ENCODE data around the gene ZDHHC18. TPM values are rescaled to one million over a fixed set of nuclear protein-coding genes. Genes with fewer than 3 reads are reported as not detected.
A peak's percentile ranks its signal among the peaks of the same experiment; 100 is the strongest.
"Not testable (repeated sequence)": the region's sequence is repeated elsewhere in the genome, so short reads cannot be mapped to it uniquely, and the experiment has no call there.

The ZDHHC18 gene
- total RNA-seq, 4 donors from 2014 or later, result 10.5 to 36.9 (median 17.1) TPM

DNA sequence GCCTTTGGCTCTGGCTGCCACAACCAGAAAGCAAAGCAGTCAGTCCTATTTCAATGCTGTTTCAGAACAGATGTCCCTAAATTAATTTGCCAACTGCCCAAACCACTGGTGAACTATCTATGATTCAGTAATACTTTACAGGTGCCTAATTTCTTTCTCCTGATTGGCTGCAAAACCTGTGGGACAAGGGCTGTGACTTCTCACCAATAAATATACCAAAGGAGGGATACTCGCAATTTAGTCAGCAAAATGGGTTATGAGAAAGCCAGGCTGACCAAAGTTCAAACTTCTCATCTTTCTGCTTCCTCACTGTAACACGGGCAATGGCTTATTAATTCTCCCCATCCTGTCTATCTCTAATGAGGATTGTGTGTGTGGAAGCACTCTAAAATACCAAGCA, 50.8 kb downstream of the ZDHHC18 start:
- Histone ChIP-seq H3K9me3 (no peaks in the 10 kb centered on the region), H3K36me3 (peaks cover 0 to 82% of the 10 kb centered on the region in 2 donors), H3K4me1 (peaks cover 0 to 7% (median 0%) of the 10 kb centered on the region in 3 donors), H3K27me3 (no peaks in the 10 kb centered on the region), H3K27ac (no peak overlapping the region), H3K4me3 (no peak overlapping the region)
- no peak for ATAC-seq
- no peak for TF ChIP-seq POLR2A (IDR thresholded peaks at IDR 0.05)
- no peak for TF ChIP-seq POLR2AphosphoS5 (IDR thresholded peaks at IDR 0.05)
- TF ChIP-seq, protein P1, sequence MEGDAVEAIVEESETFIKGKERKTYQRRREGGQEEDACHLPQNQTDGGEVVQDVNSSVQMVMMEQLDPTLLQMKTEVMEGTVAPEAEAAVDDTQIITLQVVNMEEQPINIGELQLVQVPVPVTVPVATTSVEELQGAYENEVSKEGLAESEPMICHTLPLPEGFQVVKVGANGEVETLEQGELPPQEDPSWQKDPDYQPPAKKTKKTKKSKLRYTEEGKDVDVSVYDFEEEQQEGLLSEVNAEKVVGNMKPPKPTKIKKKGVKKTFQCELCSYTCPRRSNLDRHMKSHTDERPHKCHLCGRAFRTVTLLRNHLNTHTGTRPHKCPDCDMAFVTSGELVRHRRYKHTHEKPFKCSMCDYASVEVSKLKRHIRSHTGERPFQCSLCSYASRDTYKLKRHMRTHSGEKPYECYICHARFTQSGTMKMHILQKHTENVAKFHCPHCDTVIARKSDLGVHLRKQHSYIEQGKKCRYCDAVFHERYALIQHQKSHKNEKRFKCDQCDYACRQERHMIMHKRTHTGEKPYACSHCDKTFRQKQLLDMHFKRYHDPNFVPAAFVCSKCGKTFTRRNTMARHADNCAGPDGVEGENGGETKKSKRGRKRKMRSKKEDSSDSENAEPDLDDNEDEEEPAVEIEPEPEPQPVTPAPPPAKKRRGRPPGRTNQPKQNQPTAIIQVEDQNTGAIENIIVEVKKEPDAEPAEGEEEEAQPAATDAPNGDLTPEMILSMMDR (IDR thresholded peaks at IDR 0.05), result no peak
- no peak for TF ChIP-seq EP300 (IDR thresholded peaks at IDR 0.05)
- WGBS, 2 donors (ENCODE audit: low coverage in 1 of 2), result 51 to 71% methylated on average over 2 of the region's 2 CpGs

DNA sequence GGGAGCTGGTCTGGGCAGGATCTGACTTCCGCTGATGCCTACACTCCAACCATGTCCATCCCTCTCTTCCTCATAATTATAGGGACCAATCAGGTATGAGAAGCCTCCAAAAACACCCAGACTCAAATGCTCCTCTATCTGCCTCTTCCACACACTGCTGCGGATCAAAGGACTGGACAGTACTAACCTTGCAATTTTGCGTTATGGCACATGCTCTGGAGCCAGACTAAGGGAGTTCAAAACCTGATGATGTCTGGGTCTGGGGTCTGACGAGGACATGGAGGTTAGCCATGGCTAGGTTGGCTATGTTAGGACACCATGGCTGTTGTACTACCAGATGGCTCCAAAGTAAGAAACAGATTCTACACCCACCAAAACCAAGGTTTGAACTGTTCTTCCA, 53.3 kb downstream of the ZDHHC18 start:
- WGBS, 2 donors (ENCODE audit: low coverage in 1 of 2), result 89% methylated on average over 4 of the region's 4 CpGs; no CpG with 5 or more reads in 1 of the 2 donors
- no peak for ATAC-seq
- TF ChIP-seq POLR2AphosphoS5 (IDR thresholded peaks at IDR 0.05), result no peak
- TF ChIP-seq, protein P1 (IDR thresholded peaks at IDR 0.05), result no peak
- TF ChIP-seq POLR2A (IDR thresholded peaks at IDR 0.05), result no peak
- no peak for TF ChIP-seq EP300 (IDR thresholded peaks at IDR 0.05)
- Histone ChIP-seq H3K27me3 (no peaks in the 10 kb centered on the region), H3K27ac (no peak overlapping the region), H3K9me3 (no peaks in the 10 kb centered on the region), H3K4me3 (no peak overlapping the region), H3K4me1 (peaks cover 0 to 7% (median 0%) of the 10 kb centered on the region in 3 donors), H3K36me3 (peaks cover 0 to 99% of the 10 kb centered on the region in 2 donors)

DNA sequence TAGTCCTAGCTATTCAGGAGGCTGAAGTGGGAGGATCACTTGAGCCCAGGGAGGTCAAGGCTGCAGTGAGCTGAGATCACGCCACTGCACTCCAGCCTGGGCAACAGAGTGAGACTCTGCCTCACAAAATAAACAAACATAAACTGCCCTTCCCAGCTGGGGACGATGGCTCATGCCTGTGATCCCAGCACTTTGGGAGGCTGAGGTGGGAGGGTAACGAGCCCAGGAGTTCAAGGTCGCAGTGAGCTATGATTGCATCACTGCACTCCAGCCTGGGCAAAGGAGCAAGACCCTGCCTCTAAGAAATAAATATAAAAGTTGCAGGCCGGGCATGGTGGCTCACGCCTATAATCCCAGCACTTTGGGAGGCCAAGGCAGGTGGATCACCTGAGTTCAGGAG, 55.1 kb downstream of the ZDHHC18 start:
- H3K27ac ChIP-seq, H3K27me3 ChIP-seq, H3K4me1 ChIP-seq, H3K9me3 ChIP-seq, H3K4me3 ChIP-seq, ATAC-seq: not testable (repeated sequence)
- H3K36me3 ChIP-seq, result peaks cover 0 to 100% of the 10 kb centered on the region in 2 donors
- WGBS, 2 donors (ENCODE audit: low coverage in 1 of 2), result 100% methylated on average over 3 of the region's 6 CpGs; no CpG with 5 or more reads in 1 of the 2 donors

DNA sequence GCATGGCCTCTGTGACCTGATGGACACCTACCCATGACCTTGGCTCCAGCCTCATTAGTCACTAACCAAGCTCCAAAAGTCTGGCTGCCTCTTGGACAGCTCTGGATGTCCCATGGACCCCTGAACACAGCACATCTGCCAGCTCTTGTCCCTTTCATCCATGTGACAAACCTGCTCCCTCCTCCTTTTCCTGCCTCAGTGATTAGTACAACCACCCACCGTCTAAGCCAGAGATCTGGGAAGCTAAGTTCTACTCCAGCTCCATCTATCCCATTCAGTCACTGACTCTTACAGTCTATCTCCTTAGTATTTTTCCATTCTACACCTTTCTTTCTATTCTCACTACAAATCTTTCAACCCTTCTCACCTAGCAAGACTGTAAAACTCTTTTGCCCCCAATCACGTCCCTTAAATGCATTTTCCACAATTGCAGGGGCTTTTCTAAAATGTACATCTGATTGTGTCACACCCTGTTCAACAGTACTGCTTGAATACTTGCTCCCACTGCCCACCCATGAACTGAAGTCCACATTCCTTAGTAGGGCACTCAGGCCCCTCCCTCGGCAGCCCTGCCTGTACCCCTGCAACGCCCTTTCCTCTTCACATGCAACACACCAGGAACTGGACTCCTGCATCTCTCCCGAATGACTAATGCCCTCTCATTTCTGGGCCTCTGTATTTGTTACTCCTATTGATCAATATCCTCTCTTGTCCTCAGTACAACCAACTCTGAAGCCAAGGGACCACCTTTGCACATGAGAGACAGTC, 56.4 kb downstream of the ZDHHC18 start:
- TF ChIP-seq EP300 (IDR thresholded peaks at IDR 0.05) (no peak), POLR2A (IDR thresholded peaks at IDR 0.05) (no peak), POLR2AphosphoS5 (IDR thresholded peaks at IDR 0.05) (no peak)
- TF ChIP-seq, protein P1 (IDR thresholded peaks at IDR 0.05), result no peak
- WGBS, 2 donors (ENCODE audit: low coverage in 1 of 2), result 70 to 84% methylated on average over 5 of the region's 5 CpGs
- Histone ChIP-seq H3K36me3 (peaks cover 0 to 100% of the 10 kb centered on the region in 2 donors), H3K4me3 (no peak overlapping the region), H3K27me3 (no peaks in the 10 kb centered on the region), H3K27ac (no peak overlapping the region), H3K4me1 (peaks cover 0 to 12% (median 0%) of the 10 kb centered on the region in 3 donors), H3K9me3 (no peaks in the 10 kb centered on the region)
- ATAC-seq, result no peak

DNA sequence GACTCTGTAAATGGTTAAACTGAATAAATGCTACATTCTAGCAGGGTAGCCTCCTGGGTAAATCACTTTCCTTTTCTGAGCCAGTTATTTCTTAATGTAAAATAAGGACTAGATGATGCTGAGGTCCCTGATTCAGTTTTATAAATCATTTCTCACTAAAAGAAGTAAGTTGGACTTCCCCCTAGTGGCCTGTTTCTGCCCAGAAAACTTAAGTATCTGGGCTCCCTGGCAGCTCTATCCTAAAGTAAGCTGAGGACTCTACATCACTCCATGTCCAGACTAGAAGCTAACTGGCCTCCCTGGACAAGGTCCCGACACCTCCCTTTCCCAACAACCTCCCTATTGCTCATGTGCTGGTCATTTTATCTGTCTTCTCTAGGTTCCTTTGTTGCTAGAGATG, 60.6 kb downstream of the ZDHHC18 start:
- WGBS, 2 donors (ENCODE audit: low coverage in 1 of 2), result 64 to 80% methylated on average over 1 of the region's 1 CpG
- H3K4me3 ChIP-seq, result no peak overlapping the region

More for the DNA sequence above, 60.6 kb downstream of the ZDHHC18 start:
- no peak for ATAC-seq
- Histone ChIP-seq H3K4me1 (peaks cover 3 to 35% (median 17%) of the 10 kb centered on the region in 3 donors), H3K9me3 (no peaks in the 10 kb centered on the region), H3K36me3 (peaks cover 0 to 82% of the 10 kb centered on the region in 2 donors), H3K27me3 (no peaks in the 10 kb centered on the region), H3K27ac (no peak overlapping the region)
- TF ChIP-seq EP300 (IDR thresholded peaks at IDR 0.05) (no peak), POLR2AphosphoS5 (IDR thresholded peaks at IDR 0.05) (no peak)
- TF ChIP-seq, protein P1 (IDR thresholded peaks at IDR 0.05), result peak in 3 of 4 experiments; percentile 21 to 37 (median 31)
